ENCODE measurements around the gene IRF2BPL.

DNA sequence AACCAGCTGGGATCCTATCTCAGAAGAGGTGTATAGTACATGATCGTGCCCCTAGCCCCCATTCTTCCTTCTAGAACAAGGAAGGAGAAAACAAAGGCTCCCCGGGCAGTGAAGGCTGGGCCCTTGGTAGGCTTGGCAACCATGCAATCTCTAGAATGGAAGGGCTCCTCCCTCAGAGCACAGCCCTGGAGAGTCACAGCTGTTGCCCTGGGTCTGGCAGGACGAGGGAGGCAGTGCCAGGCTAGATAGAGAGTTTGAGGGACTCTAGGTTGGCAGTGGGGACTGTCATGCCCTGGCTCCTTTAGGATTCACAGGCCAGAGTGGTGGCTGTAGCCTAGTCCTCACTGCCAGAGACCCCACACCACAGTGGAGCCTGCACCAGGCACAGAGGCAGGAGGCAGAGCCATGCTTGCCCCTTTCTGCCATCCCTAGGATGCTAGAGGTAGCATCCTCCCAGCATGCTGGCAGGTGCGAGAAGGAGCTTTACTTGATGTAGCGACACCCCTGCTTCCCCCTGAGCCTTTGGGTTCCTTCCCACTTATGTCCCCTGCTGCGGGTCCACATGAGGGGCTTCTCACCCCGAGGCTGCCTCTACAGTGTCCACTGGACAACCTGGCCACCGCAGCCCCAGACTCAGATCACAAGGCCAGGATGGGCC, 36.1 kb upstream of the IRF2BPL start:
- TF ChIP-seq, protein P1, sequence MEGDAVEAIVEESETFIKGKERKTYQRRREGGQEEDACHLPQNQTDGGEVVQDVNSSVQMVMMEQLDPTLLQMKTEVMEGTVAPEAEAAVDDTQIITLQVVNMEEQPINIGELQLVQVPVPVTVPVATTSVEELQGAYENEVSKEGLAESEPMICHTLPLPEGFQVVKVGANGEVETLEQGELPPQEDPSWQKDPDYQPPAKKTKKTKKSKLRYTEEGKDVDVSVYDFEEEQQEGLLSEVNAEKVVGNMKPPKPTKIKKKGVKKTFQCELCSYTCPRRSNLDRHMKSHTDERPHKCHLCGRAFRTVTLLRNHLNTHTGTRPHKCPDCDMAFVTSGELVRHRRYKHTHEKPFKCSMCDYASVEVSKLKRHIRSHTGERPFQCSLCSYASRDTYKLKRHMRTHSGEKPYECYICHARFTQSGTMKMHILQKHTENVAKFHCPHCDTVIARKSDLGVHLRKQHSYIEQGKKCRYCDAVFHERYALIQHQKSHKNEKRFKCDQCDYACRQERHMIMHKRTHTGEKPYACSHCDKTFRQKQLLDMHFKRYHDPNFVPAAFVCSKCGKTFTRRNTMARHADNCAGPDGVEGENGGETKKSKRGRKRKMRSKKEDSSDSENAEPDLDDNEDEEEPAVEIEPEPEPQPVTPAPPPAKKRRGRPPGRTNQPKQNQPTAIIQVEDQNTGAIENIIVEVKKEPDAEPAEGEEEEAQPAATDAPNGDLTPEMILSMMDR (IDR thresholded peaks at IDR 0.05), result no peak
- TF ChIP-seq, protein P2, sequence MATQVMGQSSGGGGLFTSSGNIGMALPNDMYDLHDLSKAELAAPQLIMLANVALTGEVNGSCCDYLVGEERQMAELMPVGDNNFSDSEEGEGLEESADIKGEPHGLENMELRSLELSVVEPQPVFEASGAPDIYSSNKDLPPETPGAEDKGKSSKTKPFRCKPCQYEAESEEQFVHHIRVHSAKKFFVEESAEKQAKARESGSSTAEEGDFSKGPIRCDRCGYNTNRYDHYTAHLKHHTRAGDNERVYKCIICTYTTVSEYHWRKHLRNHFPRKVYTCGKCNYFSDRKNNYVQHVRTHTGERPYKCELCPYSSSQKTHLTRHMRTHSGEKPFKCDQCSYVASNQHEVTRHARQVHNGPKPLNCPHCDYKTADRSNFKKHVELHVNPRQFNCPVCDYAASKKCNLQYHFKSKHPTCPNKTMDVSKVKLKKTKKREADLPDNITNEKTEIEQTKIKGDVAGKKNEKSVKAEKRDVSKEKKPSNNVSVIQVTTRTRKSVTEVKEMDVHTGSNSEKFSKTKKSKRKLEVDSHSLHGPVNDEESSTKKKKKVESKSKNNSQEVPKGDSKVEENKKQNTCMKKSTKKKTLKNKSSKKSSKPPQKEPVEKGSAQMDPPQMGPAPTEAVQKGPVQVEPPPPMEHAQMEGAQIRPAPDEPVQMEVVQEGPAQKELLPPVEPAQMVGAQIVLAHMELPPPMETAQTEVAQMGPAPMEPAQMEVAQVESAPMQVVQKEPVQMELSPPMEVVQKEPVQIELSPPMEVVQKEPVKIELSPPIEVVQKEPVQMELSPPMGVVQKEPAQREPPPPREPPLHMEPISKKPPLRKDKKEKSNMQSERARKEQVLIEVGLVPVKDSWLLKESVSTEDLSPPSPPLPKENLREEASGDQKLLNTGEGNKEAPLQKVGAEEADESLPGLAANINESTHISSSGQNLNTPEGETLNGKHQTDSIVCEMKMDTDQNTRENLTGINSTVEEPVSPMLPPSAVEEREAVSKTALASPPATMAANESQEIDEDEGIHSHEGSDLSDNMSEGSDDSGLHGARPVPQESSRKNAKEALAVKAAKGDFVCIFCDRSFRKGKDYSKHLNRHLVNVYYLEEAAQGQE (IDR thresholded peaks at IDR 0.05; ENCODE audit: insufficient read depth in 1 of 2, low read depth in 2 of 2, low read length in 1 of 2), result no peak

Measured in Panc1 (cell line).